SK-N-SH (cell line): ENCODE data around the gene CALML3. TPM values are rescaled to one million over a fixed set of nuclear protein-coding genes. Genes with fewer than 3 reads are reported as not detected.

Experiments used
- CTCF ChIA-PET: fragments of 300-600, 350-600 bp; formaldehyde crosslinking; extraction: SDS; loops from one replicate; lab custom pipeline; 2021; lab: Yijun Ruan, JAX
- POLR2A ChIA-PET: fragments of 350-600 bp; sonication (Branson Sonifier 250); formaldehyde crosslinking; extraction: SDS; loops from one replicate; lab custom pipeline; 2020; ENCODE audit warnings: antibody characterized with exemption, inconsistent platforms; lab: Yijun Ruan, JAX
- DNase-seq: peaks from one replicate; pipeline ENCODE4 v3.0.0; 2012
- H2AFZ ChIP-seq: fragments of 200-600 bp; sonication (generic); 2 replicates; pipeline ENCODE4 v1.8.1; 2016; ENCODE audit warnings: antibody characterized with exemption, mild to moderate bottlenecking, low read depth
- H3F3A ChIP-seq: fragments of 200-600 bp; sonication (generic); replicated peaks from 2 replicates; pipeline ENCODE3; 2016; ENCODE audit warnings: antibody characterized with exemption, mild to moderate bottlenecking; ENCODE audit not compliant: insufficient read depth
- H3K27ac ChIP-seq, 2 experiments: fragments of 200-500 bp in 1 of 2; fragments of 200-600 bp in 1 of 2; sonication (Bioruptor generic) in 1 of 2; sonication (generic), shearing (Covaris generic) in 1 of 2; 2 replicates each; pipeline versions ENCODE4 v1.5.1 to v1.6.1; 2014 to 2016; ENCODE audit warnings: low read depth in 2 of 2, inconsistent platforms in 1 of 2, low read length in 1 of 2, mild to moderate bottlenecking in 1 of 2, mixed read lengths in 1 of 2
- H3K27me3 ChIP-seq: fragments of 200-600 bp; sonication (generic), shearing (Covaris generic); 2 replicates; pipeline ENCODE4 v1.6.1; 2016; ENCODE audit warnings: mixed run types; ENCODE audit not compliant: insufficient read depth
- H3K36me3 ChIP-seq, 2 experiments: fragments of 200-500 bp in 1 of 2; fragments of 200-600 bp in 1 of 2; sonication (Bioruptor generic) in 1 of 2; sonication (generic) in 1 of 2; replicated peaks in 1 of 2; 2 replicates each; pipeline versions ENCODE3 to v1.5.1; 2014 to 2016; ENCODE audit warnings: low read length in 1 of 2, mild to moderate bottlenecking in 1 of 2; ENCODE audit not compliant: insufficient read depth in 2 of 2, control insufficient read depth in 1 of 2
- H3K4me1 ChIP-seq, 2 experiments: fragments of 200-500 bp in 1 of 2; fragments of 200-600 bp in 1 of 2; sonication (Bioruptor generic) in 1 of 2; sonication (generic), shearing (Covaris generic) in 1 of 2; 2 replicates each; pipeline versions ENCODE4 v1.5.1 to v1.6.1; 2014 to 2016; ENCODE audit warnings: low read depth in 1 of 2, low read length in 1 of 2, mixed run types in 1 of 2; ENCODE audit not compliant: insufficient read depth in 2 of 2, control insufficient read depth in 1 of 2
- H3K4me2 ChIP-seq: fragments of 200-600 bp; sonication (generic), shearing (Covaris generic); 2 replicates; pipeline ENCODE4 v1.6.1; 2017; ENCODE audit warnings: mixed run types
- H3K4me3 ChIP-seq, 2 experiments: fragments of 200-500 bp in 1 of 2; fragments of 200-600 bp in 1 of 2; sonication (Bioruptor generic) in 1 of 2; sonication (generic), shearing (Covaris generic) in 1 of 2; 2 replicates each; pipeline versions ENCODE4 v1.5.1 to v1.8.1; 2014 to 2016; ENCODE audit warnings: low read depth in 2 of 2, inconsistent platforms in 1 of 2, low read length in 1 of 2, mild to moderate bottlenecking in 1 of 2, mixed read lengths in 1 of 2, moderate library complexity in 1 of 2
- H3K79me2 ChIP-seq: fragments of 200-600 bp; sonication (generic); 2 replicates; pipeline ENCODE4 v1.8.1; 2017; ENCODE audit warnings: mild to moderate bottlenecking; ENCODE audit not compliant: insufficient read depth
- H3K9ac ChIP-seq: fragments of 200-600 bp; sonication (generic); 2 replicates; pipeline ENCODE4 v1.6.1; 2017; ENCODE audit warnings: mixed run types
- H3K9me2 ChIP-seq: fragments of 200-600 bp; sonication (generic); 2 replicates; pipeline ENCODE4 v1.6.1; 2017; ENCODE audit warnings: mixed run types
- H3K9me3 ChIP-seq: fragments of 200-600 bp; sonication (generic); 2 replicates; pipeline ENCODE4 v1.6.1; 2017; ENCODE audit warnings: mixed run types, mild to moderate bottlenecking, moderate library complexity
- H4K20me1 ChIP-seq: fragments of 200-600 bp; sonication (generic); 2 replicates; pipeline ENCODE4 v1.6.1; 2017; ENCODE audit warnings: mild to moderate bottlenecking, mixed run types; ENCODE audit not compliant: insufficient read depth
- CHD2 ChIP-seq: fragments of 150-350 bp; IDR thresholded peaks from 2 replicates; pipeline ENCODE4 v1.6.1; 2018; ENCODE audit warnings: low read length; ENCODE audit not compliant: partially characterized antibody
- ELF1 ChIP-seq: IDR thresholded peaks from 2 replicates; pipeline ENCODE4 v1.4.0; 2012
- EP300 ChIP-seq, 2 experiments: IDR thresholded peaks; 2 replicates each; pipeline versions ENCODE4 v1.4.0 to v1.6.1; 2012; ENCODE audit warnings: borderline replicate concordance in 1 of 2, low read depth in 1 of 2, low read length in 1 of 2
- EZH2phosphoT487 ChIP-seq: fragments of 200-600 bp; sonication (generic); IDR thresholded peaks from 2 replicates; pipeline ENCODE4 v1.6.1; 2017; ENCODE audit warnings: low read depth, mixed run types, mild to moderate bottlenecking, antibody characterized with exemption, moderate library complexity, borderline replicate concordance
- FOSL2 ChIP-seq: IDR thresholded peaks from 2 replicates; pipeline ENCODE4 v1.4.0; 2012; ENCODE audit warnings: low read depth, mild to moderate bottlenecking, moderate library complexity, borderline replicate concordance
- FOXJ3 ChIP-seq: sonication (generic); formaldehyde crosslinking; IDR thresholded peaks from 2 replicates; pipeline ENCODE4 v1.5.1; 2020; ENCODE audit warnings: mild to moderate bottlenecking, missing genetic modification reagents
- FOXM1 ChIP-seq: IDR thresholded peaks from 2 replicates; pipeline ENCODE4 v1.4.0; 2012; ENCODE audit warnings: low read depth, mild to moderate bottlenecking
- GATA2 ChIP-seq: sonication (generic); formaldehyde crosslinking; IDR thresholded peaks from 2 replicates; pipeline ENCODE4 v1.5.0; 2020; ENCODE audit warnings: mild to moderate bottlenecking, missing genetic modification reagents
- JUND ChIP-seq: IDR thresholded peaks from 2 replicates; pipeline ENCODE4 v1.4.0; 2012
- MEF2A ChIP-seq: IDR thresholded peaks from 2 replicates; pipeline ENCODE4 v1.4.0; 2012; ENCODE audit warnings: low read depth, borderline replicate concordance
- NFIC ChIP-seq: IDR thresholded peaks from 2 replicates; pipeline ENCODE4 v1.4.0; 2012; ENCODE audit warnings: borderline replicate concordance
- POLR2AphosphoS5 ChIP-seq: IDR thresholded peaks from 2 replicates; pipeline ENCODE4 v1.6.1; 2012; ENCODE audit warnings: low read depth, low read length
- RXRA ChIP-seq: IDR thresholded peaks from 2 replicates; pipeline ENCODE4 v1.4.0; 2012; ENCODE audit warnings: low read depth, mild to moderate bottlenecking, borderline replicate concordance
- SIN3A ChIP-seq: IDR thresholded peaks from 2 replicates; pipeline ENCODE4 v1.6.1; 2012; ENCODE audit warnings: low read depth, mild to moderate bottlenecking, low read length, moderate library complexity, borderline replicate concordance
- TEAD4 ChIP-seq: IDR thresholded peaks from 2 replicates; pipeline ENCODE4 v1.4.0; 2012; ENCODE audit warnings: mild to moderate bottlenecking, borderline replicate concordance; ENCODE audit not compliant: insufficient read depth
- WGBS: methylation state at CpG from one replicate; pipeline ENCODE4 v1.1.6; 2017; ENCODE audit warnings: low lambda C conversion rate; 5-methylcytosine and 5-hydroxymethylcytosine counted together
- polyA plus RNA-seq, 3 experiments: library from polyadenylated mRNA; depleted of rRNA; stranded (reverse); fragments of >200 nt; gene quantifications; 2 replicates each; pipeline ENCODE4 v1.2.3, GENCODE V29; 2012
- TF ChIP-seq, protein P1 (sequence below): fragments of 150-350 bp; IDR thresholded peaks from 2 replicates; pipeline ENCODE4 v1.6.1; 2017; ENCODE audit warnings: antibody characterized with exemption, low read length, low read depth, borderline replicate concordance
- TF ChIP-seq, protein P2 (sequence below): IDR thresholded peaks from 2 replicates; pipeline ENCODE4 v1.4.0; 2012; ENCODE audit warnings: low read depth, borderline replicate concordance
- TF ChIP-seq, protein P3 (sequence below): IDR thresholded peaks from 2 replicates; pipeline ENCODE4; 2012
- TF ChIP-seq, protein P4 (sequence below): fragments of 200-600 bp; sonication (generic); IDR thresholded peaks from 2 replicates; pipeline ENCODE4 v1.6.1; 2017; ENCODE audit warnings: antibody characterized with exemption, mild to moderate bottlenecking, moderate library complexity
- TF ChIP-seq, protein P5 (sequence below): IDR thresholded peaks from 2 replicates; pipeline ENCODE4 v1.4.0; 2012; ENCODE audit warnings: low read depth

CALML3 gene
- polyA plus RNA-seq, 1 of the 3 experiments (the other 2 are of a cell fraction) = not detected

DNA sequence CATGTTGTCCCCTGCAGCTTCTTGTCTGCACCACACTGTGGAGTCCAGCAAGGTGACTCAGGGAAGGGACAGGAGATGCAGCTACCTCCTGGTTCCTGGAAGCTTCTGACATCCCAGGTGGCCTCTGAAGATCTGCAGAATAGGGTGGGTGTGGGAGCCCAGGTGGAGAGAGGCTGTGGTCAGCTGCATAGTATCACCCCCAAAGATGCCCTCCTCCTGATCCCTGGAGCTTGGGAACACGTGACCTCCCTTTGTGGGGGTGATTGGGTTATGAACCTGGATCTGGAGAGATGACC lies 25.4 kb downstream of the CALML3 start:
- Histone ChIP-seq H3K36me3 (no peaks in the 10 kb centered on the region), H3K4me1 (peaks cover 17 to 20% of the 10 kb centered on the region in 2 experiments; a peak in 2 of 4 replicates), H2AFZ (no peak overlapping the region), H3F3A (peaks cover 4% of the 10 kb centered on the region), H3K9me2 (no peaks in the 10 kb centered on the region), H3K9ac (no peak overlapping the region), H3K9me3 (no peaks in the 10 kb centered on the region), H4K20me1 (no peaks in the 10 kb centered on the region), H3K79me2 (no peaks in the 10 kb centered on the region), H3K4me2 (no peak overlapping the region), H3K27me3 (no peaks in the 10 kb centered on the region), H3K4me3 (no peak overlapping the region), H3K27ac (no peak overlapping the region)
- CTCF ChIA-PET = interaction anchor here (1.0 kb wide), 2 partner anchors 67 to 80 kb away, joined by 3 read pairs; no protein-coding TSS in a partner anchor
- POLR2A ChIA-PET = no interaction called here
- 90% methylated on average over 1 of the region's 1 CpG for WGBS
- DNase-seq = no peak
- TF ChIP-seq POLR2AphosphoS5 (no peak), ELF1 (no peak), GATA2 (no peak), TEAD4 (no peak), NFIC (no peak), EZH2phosphoT487 (no peak), SIN3A (no peak), FOXM1 (no peak)
- TF ChIP-seq, protein P1, sequence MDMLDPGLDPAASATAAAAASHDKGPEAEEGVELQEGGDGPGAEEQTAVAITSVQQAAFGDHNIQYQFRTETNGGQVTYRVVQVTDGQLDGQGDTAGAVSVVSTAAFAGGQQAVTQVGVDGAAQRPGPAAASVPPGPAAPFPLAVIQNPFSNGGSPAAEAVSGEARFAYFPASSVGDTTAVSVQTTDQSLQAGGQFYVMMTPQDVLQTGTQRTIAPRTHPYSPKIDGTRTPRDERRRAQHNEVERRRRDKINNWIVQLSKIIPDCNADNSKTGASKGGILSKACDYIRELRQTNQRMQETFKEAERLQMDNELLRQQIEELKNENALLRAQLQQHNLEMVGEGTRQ = no peak

DNA sequence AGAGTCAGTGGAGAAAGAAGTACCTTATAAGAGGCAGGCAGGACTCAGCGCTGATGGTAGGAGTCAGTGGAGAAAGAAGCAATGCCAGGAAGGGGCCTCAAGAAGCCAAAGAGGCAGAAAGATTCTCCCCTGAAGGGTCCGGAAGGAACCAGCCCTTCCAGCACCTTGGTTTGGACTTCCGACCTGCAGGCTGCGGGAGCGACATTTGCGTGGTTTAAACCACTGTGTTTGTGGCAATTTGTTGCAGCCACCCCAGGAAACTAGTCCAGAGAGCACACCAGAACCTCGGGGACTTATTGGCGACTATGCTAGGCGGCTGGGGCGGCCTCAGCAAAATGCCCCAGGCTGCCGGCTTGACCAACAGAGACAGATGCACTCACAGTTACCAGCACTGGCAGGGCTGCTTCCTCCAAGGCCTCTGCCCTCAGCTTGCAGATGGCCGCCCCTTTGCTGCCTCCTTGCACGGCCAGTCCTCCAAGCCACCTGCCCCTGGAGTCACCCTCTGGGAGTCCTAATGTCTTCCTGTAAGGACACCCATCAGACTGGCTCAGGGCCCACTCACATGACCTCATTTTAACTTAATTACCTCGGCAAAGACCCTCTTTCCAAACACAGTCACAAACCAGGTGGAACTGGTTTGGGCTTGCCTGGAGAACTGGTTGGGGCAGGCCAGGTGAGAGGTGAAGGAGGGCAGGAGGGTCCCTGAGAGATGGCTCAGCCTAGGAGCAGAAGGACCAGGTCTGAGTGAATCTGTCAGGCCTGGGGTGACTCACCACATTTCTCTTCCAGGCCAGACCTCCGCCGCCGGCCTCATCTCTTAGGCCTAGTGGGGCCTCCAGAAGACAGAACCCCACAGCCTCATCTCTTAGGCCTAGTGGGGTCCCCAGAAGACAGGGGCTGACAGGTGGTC lies 26.1 kb downstream of the CALML3 start:
- Histone ChIP-seq H4K20me1 (no peaks in the 10 kb centered on the region), H3K4me3 (no peak overlapping the region), H2AFZ (peak overlapping the region; percentile 70), H3K4me1 (peaks cover 17 to 20% of the 10 kb centered on the region in 2 experiments; a peak in 2 of 4 replicates), H3K9me3 (no peaks in the 10 kb centered on the region), H3K4me2 (no peak overlapping the region), H3K9ac (no peak overlapping the region), H3F3A (peaks cover 4% of the 10 kb centered on the region), H3K79me2 (no peaks in the 10 kb centered on the region), H3K9me2 (no peaks in the 10 kb centered on the region), H3K27ac (no peak overlapping the region), H3K27me3 (no peaks in the 10 kb centered on the region), H3K36me3 (no peaks in the 10 kb centered on the region)
- ChIA-PET CTCF (interaction anchor here (1.0 kb wide), 2 partner anchors 66 to 79 kb away, joined by 3 read pairs; no protein-coding TSS in a partner anchor), POLR2A (no interaction called here)
- no peak for DNase-seq
- WGBS = 77% methylated on average over 11 of the region's 17 CpGs
- TF ChIP-seq, protein P2, sequence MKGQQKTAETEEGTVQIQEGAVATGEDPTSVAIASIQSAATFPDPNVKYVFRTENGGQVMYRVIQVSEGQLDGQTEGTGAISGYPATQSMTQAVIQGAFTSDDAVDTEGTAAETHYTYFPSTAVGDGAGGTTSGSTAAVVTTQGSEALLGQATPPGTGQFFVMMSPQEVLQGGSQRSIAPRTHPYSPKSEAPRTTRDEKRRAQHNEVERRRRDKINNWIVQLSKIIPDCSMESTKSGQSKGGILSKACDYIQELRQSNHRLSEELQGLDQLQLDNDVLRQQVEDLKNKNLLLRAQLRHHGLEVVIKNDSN = no peak
- TF ChIP-seq NFIC = no peak
- TF ChIP-seq, protein P3, sequence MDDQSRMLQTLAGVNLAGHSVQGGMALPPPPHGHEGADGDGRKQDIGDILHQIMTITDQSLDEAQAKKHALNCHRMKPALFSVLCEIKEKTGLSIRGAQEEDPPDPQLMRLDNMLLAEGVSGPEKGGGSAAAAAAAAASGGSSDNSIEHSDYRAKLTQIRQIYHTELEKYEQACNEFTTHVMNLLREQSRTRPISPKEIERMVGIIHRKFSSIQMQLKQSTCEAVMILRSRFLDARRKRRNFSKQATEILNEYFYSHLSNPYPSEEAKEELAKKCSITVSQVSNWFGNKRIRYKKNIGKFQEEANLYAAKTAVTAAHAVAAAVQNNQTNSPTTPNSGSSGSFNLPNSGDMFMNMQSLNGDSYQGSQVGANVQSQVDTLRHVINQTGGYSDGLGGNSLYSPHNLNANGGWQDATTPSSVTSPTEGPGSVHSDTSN = peak; percentile 22; the same call in 1 of the 2 replicates
- TF ChIP-seq ELF1 = no peak
- peak; percentile 29; the same call in 1 of the 2 replicates for TF ChIP-seq FOSL2
- no peak for TF ChIP-seq RXRA
- peak; percentile 20; the same call in 1 of the 2 replicates for TF ChIP-seq JUND
- TF ChIP-seq, protein P1 = no peak
- TF ChIP-seq CHD2 = no peak
- TF ChIP-seq GATA2 = no peak
- TF ChIP-seq, protein P4, sequence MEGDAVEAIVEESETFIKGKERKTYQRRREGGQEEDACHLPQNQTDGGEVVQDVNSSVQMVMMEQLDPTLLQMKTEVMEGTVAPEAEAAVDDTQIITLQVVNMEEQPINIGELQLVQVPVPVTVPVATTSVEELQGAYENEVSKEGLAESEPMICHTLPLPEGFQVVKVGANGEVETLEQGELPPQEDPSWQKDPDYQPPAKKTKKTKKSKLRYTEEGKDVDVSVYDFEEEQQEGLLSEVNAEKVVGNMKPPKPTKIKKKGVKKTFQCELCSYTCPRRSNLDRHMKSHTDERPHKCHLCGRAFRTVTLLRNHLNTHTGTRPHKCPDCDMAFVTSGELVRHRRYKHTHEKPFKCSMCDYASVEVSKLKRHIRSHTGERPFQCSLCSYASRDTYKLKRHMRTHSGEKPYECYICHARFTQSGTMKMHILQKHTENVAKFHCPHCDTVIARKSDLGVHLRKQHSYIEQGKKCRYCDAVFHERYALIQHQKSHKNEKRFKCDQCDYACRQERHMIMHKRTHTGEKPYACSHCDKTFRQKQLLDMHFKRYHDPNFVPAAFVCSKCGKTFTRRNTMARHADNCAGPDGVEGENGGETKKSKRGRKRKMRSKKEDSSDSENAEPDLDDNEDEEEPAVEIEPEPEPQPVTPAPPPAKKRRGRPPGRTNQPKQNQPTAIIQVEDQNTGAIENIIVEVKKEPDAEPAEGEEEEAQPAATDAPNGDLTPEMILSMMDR = no peak
- no peak for TF ChIP-seq MEF2A
- TF ChIP-seq EP300 (IDR thresholded peaks at IDR 0.05; ENCODE audit: borderline replicate concordance in 1 of 2, low read depth in 1 of 2, low read length in 1 of 2) = no peak
- TF ChIP-seq TEAD4 = no peak
- no peak for TF ChIP-seq FOXJ3 (CRISPR knock-in tag)
- TF ChIP-seq, protein P5, sequence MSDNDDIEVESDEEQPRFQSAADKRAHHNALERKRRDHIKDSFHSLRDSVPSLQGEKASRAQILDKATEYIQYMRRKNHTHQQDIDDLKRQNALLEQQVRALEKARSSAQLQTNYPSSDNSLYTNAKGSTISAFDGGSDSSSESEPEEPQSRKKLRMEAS = no peak
